ENCODE data around the gene ECSIT. TPM values are rescaled to one million over a fixed set of nuclear protein-coding genes. Genes with fewer than 3 reads are reported as not detected.

The ECSIT gene
- total RNA-seq, 1 donor: 99.4 TPM

GRCh38 chr19:11551603-11552235 lies 22.8 kb upstream of the ECSIT start:
- DNase-seq (ENCODE audit: low read depth in 2 of 3, low spot score in 2 of 3): no peak

GRCh38 chr19:11550265-11550664 lies 21.3 kb upstream of the ECSIT start:
- no peak for DNase-seq (ENCODE audit: low read depth in 2 of 3, low spot score in 2 of 3)

GRCh38 chr19:11549386-11549953 lies 20.5 kb upstream of the ECSIT start:
- no peak for DNase-seq (ENCODE audit: low read depth in 2 of 3, low spot score in 2 of 3)

GRCh38 chr19:11547929-11548700 lies 19.2 kb upstream of the ECSIT start:
- DNase-seq (ENCODE audit: low read depth in 2 of 3, low spot score in 2 of 3): no peak

GRCh38 chr19:11541238-11541637 lies 12.3 kb upstream of the ECSIT start:
- DNase-seq (ENCODE audit: low read depth in 2 of 3, low spot score in 2 of 3): no peak

GRCh38 chr19:11540645-11541044 lies 11.7 kb upstream of the ECSIT start:
- DNase-seq (ENCODE audit: low read depth in 2 of 3, low spot score in 2 of 3): no peak

GRCh38 chr19:11539495-11540365 lies 10.8 kb upstream of the ECSIT start:
- no peak for DNase-seq (ENCODE audit: low read depth in 2 of 3, low spot score in 2 of 3)

GRCh38 chr19:11538232-11539036 lies 9.5 kb upstream of the ECSIT start, which contains the start of gene CNN1:
TSS of gene CNN1 (plus strand) at chr19:11538851. CDS start at chr19:11538928, 77 bp downstream.
- DNase-seq (ENCODE audit: low read depth in 2 of 3, low spot score in 2 of 3): peak in 2 of 3 donors; percentile 44 to 52

- DNase-seq (ENCODE audit: low read depth in 2 of 3, low spot score in 2 of 3): peak; percentile 73 to 86 (median 86)
These were observed 7.1 kb upstream of the ECSIT start for GRCh38 chr19:11535792-11536595.

GRCh38 chr19:11534948-11535347 lies 6.0 kb upstream of the ECSIT start:
- no peak for DNase-seq (ENCODE audit: low read depth in 2 of 3, low spot score in 2 of 3)

- no peak for DNase-seq (ENCODE audit: low read depth in 2 of 3, low spot score in 2 of 3)
These were observed 5.6 kb upstream of the ECSIT start for GRCh38 chr19:11534538-11534937.

- DNase-seq (ENCODE audit: low read depth in 2 of 3, low spot score in 2 of 3): peak in 2 of 3 donors; percentile 83 to 91
These were observed 1.5 kb upstream of the ECSIT start for GRCh38 chr19:11530432-11530831.

- DNase-seq (ENCODE audit: low read depth in 2 of 3, low spot score in 2 of 3): no peak
These were observed 9.8 kb downstream of the ECSIT start for GRCh38 chr19:11519138-11519537.

- DNase-seq (ENCODE audit: low read depth in 2 of 3, low spot score in 2 of 3): no peak
These were observed 15.0 kb downstream of the ECSIT start for GRCh38 chr19:11513946-11514345.

- DNase-seq (ENCODE audit: low read depth in 2 of 3, low spot score in 2 of 3): no peak
These were observed 18.5 kb downstream of the ECSIT start for GRCh38 chr19:11510444-11510843.

- DNase-seq (ENCODE audit: low read depth in 2 of 3, low spot score in 2 of 3): no peak
These were observed 21.4 kb downstream of the ECSIT start for GRCh38 chr19:11507370-11508078.

GRCh38 chr19:11506967-11507366 lies 22.0 kb downstream of the ECSIT start:
- no peak for DNase-seq (ENCODE audit: low read depth in 2 of 3, low spot score in 2 of 3)

GRCh38 chr19:11506101-11506555 lies 22.8 kb downstream of the ECSIT start:
- no peak for DNase-seq (ENCODE audit: low read depth in 2 of 3, low spot score in 2 of 3)
